ENCODE data around the gene YWHAG.
A peak's percentile ranks its signal among the peaks of the same experiment; 100 is the strongest.

The YWHAG gene

DNA sequence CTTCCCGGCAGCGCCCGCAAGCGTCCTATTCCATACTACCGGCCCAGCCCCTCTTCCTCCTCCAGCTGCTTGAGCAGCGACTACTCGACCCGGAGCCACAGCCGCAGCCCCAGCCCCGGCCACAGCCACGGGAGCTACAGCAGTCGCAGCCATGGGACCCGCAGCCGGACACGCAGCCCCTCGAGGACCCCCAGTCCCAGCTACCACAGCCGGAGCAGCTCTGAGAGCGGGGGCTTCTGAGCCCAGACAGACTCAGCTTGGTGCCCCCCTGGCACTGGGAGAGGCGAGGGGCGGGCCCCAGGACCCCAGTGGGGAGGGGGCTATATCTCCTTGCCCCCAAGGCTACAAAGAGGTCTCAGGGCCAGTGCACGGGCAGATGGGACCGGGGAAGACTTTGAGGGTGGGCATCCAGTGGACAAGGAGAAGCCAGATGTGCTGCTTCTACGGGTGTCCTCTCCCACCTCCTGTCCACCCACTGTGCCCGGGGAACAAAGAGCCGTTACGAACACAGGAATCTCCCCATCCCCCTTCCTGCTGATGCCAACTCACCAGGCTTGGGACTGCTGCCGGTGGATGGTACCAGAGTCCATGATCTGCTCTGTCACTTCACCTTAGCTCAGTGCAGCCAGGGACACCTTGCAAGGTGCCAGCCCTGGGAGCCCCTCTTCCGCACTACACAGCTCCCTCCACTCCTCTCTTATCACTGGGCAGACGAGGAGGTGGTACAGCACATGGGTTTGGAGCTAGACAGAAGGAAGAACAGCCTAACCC, 73.0 kb downstream of the YWHAG start:
- ChIA-PET CTCF (interaction anchor here (1.1 kb wide), 1 partner anchor 28 kb away, joined by 4 read pairs; no protein-coding TSS in a partner anchor), POLR2A (interaction anchor here (0.7 to 1.3 kb wide), 2 partner anchors 12 to 18 kb away, joined by 3 read pairs; no protein-coding TSS in a partner anchor)
- no peak for TF ChIP-seq L3MBTL2 (conservative IDR thresholded peaks at IDR 0.05)
- no peak for TF ChIP-seq SUZ12 (IDR thresholded peaks at IDR 0.05)
- TF ChIP-seq FOXK2 (IDR thresholded peaks at IDR 0.05) = no peak
- no peak for TF ChIP-seq ELF4 (IDR thresholded peaks at IDR 0.05)
- no peak for TF ChIP-seq ZNF384 (IDR thresholded peaks at IDR 0.05)
- no peak for TF ChIP-seq SP1 (IDR thresholded peaks at IDR 0.05)
- TF ChIP-seq CTBP1 (IDR thresholded peaks at IDR 0.05; ENCODE audit: borderline replicate concordance) = no peak
- no peak for TF ChIP-seq LEF1 (IDR thresholded peaks at IDR 0.05; ENCODE audit: borderline replicate concordance)
- no peak for TF ChIP-seq NFRKB (IDR thresholded peaks at IDR 0.05)
- no peak for TF ChIP-seq ARNT (IDR thresholded peaks at IDR 0.05)
- DNase-seq (ENCODE audit: extremely low spot score) = no peak

DNA sequence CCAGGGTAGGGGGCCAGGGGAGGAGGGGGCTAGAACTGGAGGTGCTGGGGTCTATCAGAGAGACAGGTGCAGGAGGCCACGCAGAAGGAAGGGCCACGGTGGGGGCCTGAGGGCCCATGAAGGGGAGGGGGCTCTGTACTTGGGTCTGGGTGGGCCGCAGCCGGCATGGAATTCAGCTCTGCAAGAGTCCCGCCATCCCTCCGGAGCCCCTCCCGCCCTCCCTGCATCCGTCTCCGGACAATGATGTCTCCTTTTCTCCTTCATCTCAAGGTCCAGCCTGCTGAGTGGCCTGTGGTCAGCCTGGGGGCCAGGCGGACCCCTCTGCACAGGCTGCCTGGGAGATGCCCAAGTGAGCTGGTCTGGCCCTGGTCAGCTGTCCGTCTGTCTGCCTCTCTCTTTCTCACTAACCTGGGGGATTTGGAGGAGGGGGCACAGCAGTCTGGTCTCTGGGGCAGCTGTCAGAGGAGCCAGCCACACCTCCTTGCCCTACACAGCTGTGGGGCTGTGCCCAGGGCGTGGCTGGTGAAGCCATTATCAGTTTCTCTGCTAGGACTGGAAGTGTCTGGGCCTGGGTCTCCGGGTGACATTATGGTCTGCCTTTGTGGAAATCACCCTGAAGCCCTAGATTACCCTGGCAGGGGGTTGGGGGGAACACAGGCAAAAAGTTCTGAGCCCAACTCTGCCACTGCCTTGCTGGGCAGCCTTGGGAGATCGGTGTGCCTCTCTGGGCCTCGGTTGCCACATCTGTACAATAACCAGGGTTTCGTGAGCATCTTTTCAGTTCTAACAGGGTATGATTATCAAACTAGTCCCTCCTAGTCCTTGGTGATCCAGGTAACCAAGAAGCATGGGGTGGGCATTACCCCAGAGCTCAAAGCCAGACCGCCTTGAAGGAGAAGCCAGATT, 75.3 kb downstream of the YWHAG start:
- DNase-seq (ENCODE audit: extremely low spot score) = no peak
- TF ChIP-seq CTBP1 (IDR thresholded peaks at IDR 0.05; ENCODE audit: borderline replicate concordance) = no peak
- TF ChIP-seq FOXK2 (IDR thresholded peaks at IDR 0.05) = no peak
- TF ChIP-seq, protein P1, sequence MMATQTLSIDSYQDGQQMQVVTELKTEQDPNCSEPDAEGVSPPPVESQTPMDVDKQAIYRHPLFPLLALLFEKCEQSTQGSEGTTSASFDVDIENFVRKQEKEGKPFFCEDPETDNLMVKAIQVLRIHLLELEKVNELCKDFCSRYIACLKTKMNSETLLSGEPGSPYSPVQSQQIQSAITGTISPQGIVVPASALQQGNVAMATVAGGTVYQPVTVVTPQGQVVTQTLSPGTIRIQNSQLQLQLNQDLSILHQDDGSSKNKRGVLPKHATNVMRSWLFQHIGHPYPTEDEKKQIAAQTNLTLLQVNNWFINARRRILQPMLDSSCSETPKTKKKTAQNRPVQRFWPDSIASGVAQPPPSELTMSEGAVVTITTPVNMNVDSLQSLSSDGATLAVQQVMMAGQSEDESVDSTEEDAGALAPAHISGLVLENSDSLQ (IDR thresholded peaks at IDR 0.05) = no peak
- no peak for TF ChIP-seq SP1 (IDR thresholded peaks at IDR 0.05)
- TF ChIP-seq NFRKB (IDR thresholded peaks at IDR 0.05) = no peak
- TF ChIP-seq SUZ12 (IDR thresholded peaks at IDR 0.05) = no peak
- TF ChIP-seq FOXM1 (IDR thresholded peaks at IDR 0.05; ENCODE audit: borderline replicate concordance) = no peak
- no peak for TF ChIP-seq ELF4 (IDR thresholded peaks at IDR 0.05)
- TF ChIP-seq LEF1 (IDR thresholded peaks at IDR 0.05; ENCODE audit: borderline replicate concordance) = no peak
- TF ChIP-seq HDGF (IDR thresholded peaks at IDR 0.05; ENCODE audit: borderline replicate concordance) = no peak
- TF ChIP-seq FOXA1 (IDR thresholded peaks at IDR 0.05) = no peak
- no peak for TF ChIP-seq ZNF384 (IDR thresholded peaks at IDR 0.05)
- TF ChIP-seq TARDBP (IDR thresholded peaks at IDR 0.05) = no peak
- no peak for TF ChIP-seq L3MBTL2 (conservative IDR thresholded peaks at IDR 0.05)
- TF ChIP-seq ARNT (IDR thresholded peaks at IDR 0.05) = no peak
- ChIA-PET POLR2A (interaction anchor here (1.0 to 1.4 kb wide), 2 partner anchors 12 kb away, joined by 3 read pairs; no protein-coding TSS in a partner anchor), CTCF (no interaction called here)

DNA sequence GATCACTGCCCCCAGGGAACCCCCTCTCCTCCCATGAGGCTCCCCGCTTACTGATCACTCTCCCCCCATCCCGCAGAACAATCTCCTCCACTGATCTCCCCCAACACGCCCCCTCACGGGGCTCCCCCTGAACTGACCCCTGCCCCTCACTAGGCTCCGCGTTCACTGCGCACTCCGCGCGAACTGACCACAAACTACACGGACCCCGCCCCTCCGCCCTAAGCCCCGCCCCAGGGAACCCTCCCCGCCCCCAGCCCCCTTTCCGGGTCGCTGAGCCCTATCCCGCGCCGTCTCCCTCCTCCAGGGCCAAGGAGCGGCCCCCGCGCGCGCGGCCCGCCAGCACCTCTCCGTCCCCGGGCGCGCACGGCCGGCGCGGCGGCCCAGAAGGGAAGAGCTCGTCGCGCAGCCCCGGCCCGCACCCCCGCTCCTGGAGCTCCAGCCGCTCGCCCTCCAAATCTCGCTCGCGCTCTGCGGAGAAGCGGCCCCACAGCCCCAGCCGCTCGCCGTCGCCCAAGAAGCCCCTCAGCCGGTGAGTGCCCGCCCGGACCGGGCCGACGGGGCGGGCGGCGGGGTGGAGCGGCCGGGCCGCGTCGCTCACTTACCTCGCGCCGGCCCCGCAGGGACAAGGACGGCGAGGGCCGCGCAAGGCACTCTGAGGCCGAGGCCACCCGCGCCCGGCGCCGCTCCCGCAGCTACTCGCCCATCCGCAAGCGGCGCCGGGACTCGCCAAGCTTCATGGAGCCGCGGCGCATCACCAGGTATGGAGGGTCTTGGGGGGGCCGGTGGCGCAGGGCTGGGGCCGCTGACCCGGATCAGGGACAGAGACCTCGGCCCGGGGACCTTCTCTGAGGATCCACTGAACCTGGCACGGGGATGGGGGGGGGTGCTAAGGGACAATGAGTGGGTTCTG, 76.2 kb downstream of the YWHAG start:
- TF ChIP-seq ZNF384 (IDR thresholded peaks at IDR 0.05) (no peak), HDGF (IDR thresholded peaks at IDR 0.05; ENCODE audit: borderline replicate concordance) (no peak), ARNT (IDR thresholded peaks at IDR 0.05) (no peak), NFRKB (IDR thresholded peaks at IDR 0.05) (no peak), ELF4 (IDR thresholded peaks at IDR 0.05) (no peak), CTBP1 (IDR thresholded peaks at IDR 0.05; ENCODE audit: borderline replicate concordance) (no peak), TARDBP (IDR thresholded peaks at IDR 0.05) (no peak), FOXK2 (IDR thresholded peaks at IDR 0.05) (no peak), SP1 (IDR thresholded peaks at IDR 0.05) (no peak), BHLHE40 (IDR thresholded peaks at IDR 0.05; ENCODE audit: borderline replicate concordance) (no peak), L3MBTL2 (conservative IDR thresholded peaks at IDR 0.05) (no peak), SUZ12 (IDR thresholded peaks at IDR 0.05) (no peak), FOXM1 (IDR thresholded peaks at IDR 0.05; ENCODE audit: borderline replicate concordance) (no peak), FOXA1 (IDR thresholded peaks at IDR 0.05) (no peak), LEF1 (IDR thresholded peaks at IDR 0.05; ENCODE audit: borderline replicate concordance) (no peak)
- TF ChIP-seq, protein P1 (IDR thresholded peaks at IDR 0.05) = no peak
- peak; percentile 44 for DNase-seq (ENCODE audit: extremely low spot score)
- ChIA-PET POLR2A (interaction anchor here (1.0 to 1.6 kb wide), 4 partner anchors 11 to 116 kb away, joined by 3 to 5 read pairs (median 4); no protein-coding TSS in a partner anchor), CTCF (interaction anchor here (1.3 kb wide), 1 partner anchor 8 kb away, joined by 6 read pairs; no protein-coding TSS in a partner anchor)

DNA sequence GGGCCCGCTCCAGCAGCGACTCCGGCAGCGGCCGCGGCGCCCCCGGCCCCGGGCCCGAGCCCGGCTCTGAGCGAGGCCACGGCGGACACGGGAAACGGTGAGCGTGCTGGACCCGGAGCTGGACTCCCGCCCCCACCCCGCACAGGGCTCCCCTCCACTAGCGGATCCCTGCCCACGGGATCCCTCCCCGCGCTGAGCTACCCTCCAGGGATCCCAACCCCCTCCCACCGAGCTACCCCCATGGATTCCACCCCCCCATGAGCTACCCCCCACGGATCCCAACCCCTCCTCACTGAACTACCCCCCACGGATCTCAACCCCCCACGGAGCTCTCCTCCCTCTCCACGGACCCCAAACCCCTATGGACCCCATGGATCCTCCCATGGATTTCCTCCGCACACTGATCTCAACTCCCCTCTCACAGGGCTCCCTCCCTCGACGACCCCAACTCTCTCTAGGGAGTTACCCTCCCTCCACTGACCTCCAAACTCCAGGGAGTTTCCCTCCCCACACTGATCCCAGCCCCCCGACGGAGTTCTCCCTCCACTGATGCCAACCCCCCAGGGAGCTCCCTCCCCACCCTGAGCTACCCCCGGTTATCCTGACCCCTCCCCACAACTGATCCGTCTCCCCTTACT, 77.0 kb downstream of the YWHAG start:
- no peak for DNase-seq (ENCODE audit: extremely low spot score)
- ChIA-PET POLR2A (interaction anchor here (1.0 to 1.6 kb wide), 5 partner anchors 10 to 115 kb away, joined by 3 to 5 read pairs (median 4); no protein-coding TSS in a partner anchor), CTCF (interaction anchor here (1.3 kb wide), 1 partner anchor 9 kb away, joined by 6 read pairs; no protein-coding TSS in a partner anchor)
- TF ChIP-seq ZNF384 (IDR thresholded peaks at IDR 0.05) = no peak
- TF ChIP-seq SUZ12 (IDR thresholded peaks at IDR 0.05) = no peak
- no peak for TF ChIP-seq LEF1 (IDR thresholded peaks at IDR 0.05; ENCODE audit: borderline replicate concordance)
- TF ChIP-seq TARDBP (IDR thresholded peaks at IDR 0.05) = no peak
